HCT116 (cell line): ENCODE results near the gene SPRR1A. TPM values are rescaled to one million over a fixed set of nuclear protein-coding genes. Genes with fewer than 3 reads are reported as not detected.

Experiments used
- ATAC-seq: fragments of 200-7000 bp; cut with Tn5 transposase; 2 replicates; pipeline ENCODE4 v1.9.1; 2020; ENCODE audit warnings: mild to moderate bottlenecking, moderate library complexity
- BruUV-seq: library from RNA; stranded (reverse); fragments of 400-500 nt; replicated peaks from 2 replicates; lab custom pipeline; 2021; lab: Mats Ljungman, UMichigan
- CTCF ChIA-PET: fragments of 300-600 bp; sonication (Branson Sonifier 250); formaldehyde crosslinking; loops from one replicate; lab custom pipeline; 2021; ENCODE audit warnings: antibody characterized with exemption; lab: Charles Lee
- POLR2A ChIA-PET: fragments of 300-600, 350-600 bp; sonication (Branson Sonifier 250); formaldehyde crosslinking; loops from one replicate; lab custom pipeline; 2021; ENCODE audit warnings: antibody characterized with exemption; lab: Charles Lee
- RAD21 ChIA-PET, 2 experiments: fragments of 300-600 bp; sonication (Branson Sonifier 250); formaldehyde crosslinking; loops; one replicate each; lab custom pipeline; 2023; ENCODE audit warnings: low total read pairs in 2 of 2; ENCODE audit not compliant: uncharacterized antibody in 2 of 2, unreplicated experiment in 2 of 2, low non-redundant PET in 1 of 2; lab: Charles Lee
- DNase-seq: peaks from one replicate; pipeline ENCODE4 v3.0.0-alpha.2; 2010; ENCODE audit warnings: low read depth, low spot score
- H2AFZ ChIP-seq: fragments of 200-600 bp; shearing (Covaris generic), sonication (generic); 2 replicates; pipeline ENCODE4 v1.6.1; 2017; ENCODE audit warnings: low read depth, mixed run types, mixed read lengths, antibody characterized with exemption, low read length; ENCODE audit not compliant: poor library complexity, severe bottlenecking
- H3K27ac ChIP-seq: 2 replicates; pipeline ENCODE4 v1.5.1; 2012; ENCODE audit warnings: low read depth, low read length
- H3K27me3 ChIP-seq: fragments of 200-600 bp; sonication (generic); 2 replicates; pipeline ENCODE4 v1.6.1; 2016; ENCODE audit warnings: mixed run types, low read length, mixed read lengths; ENCODE audit not compliant: insufficient read depth
- H3K36me3 ChIP-seq, 2 experiments: fragments of 200-500 bp in 1 of 2; fragments of 200-600 bp in 1 of 2; sonication (Bioruptor generic) in 1 of 2; sonication (generic) in 1 of 2; 2 replicates each; pipeline versions ENCODE4 v1.5.1 to v1.6.1; 2014 to 2016; ENCODE audit warnings: low read length in 2 of 2, inconsistent platforms in 1 of 2, mixed read lengths in 1 of 2, mixed run types in 1 of 2; ENCODE audit not compliant: insufficient read depth in 2 of 2, control insufficient read depth in 1 of 2
- H3K4me1 ChIP-seq, 2 experiments: fragments of 200-600 bp in 1 of 2; sonication (generic) in 1 of 2; 2 replicates each; pipeline versions ENCODE4 v1.5.1 to v1.6.1; 2012 to 2017; ENCODE audit warnings: low read length in 2 of 2, inconsistent platforms in 1 of 2, mild to moderate bottlenecking in 1 of 2, mixed read lengths in 1 of 2, mixed run types in 1 of 2, moderate library complexity in 1 of 2; ENCODE audit not compliant: insufficient read depth in 2 of 2, control insufficient read depth in 1 of 2
- H3K4me2 ChIP-seq: fragments of 200-600 bp; sonication (generic); 2 replicates; pipeline ENCODE4 v1.6.1; 2017; ENCODE audit warnings: mixed run types, low read length, mixed read lengths
- H3K4me3 ChIP-seq, 2 experiments: fragments of 200-600 bp in 1 of 2; sonication (generic) in 1 of 2; replicated peaks in 1 of 2; 2 replicates each; pipeline ENCODE4 v1.5.1; 2011 to 2016; ENCODE audit warnings: low read length in 2 of 2, control low read depth in 1 of 2, low read depth in 1 of 2, mild to moderate bottlenecking in 1 of 2, mixed read lengths in 1 of 2, mixed run types in 1 of 2
- H3K79me2 ChIP-seq: fragments of 200-600 bp; sonication (generic); 2 replicates; pipeline ENCODE4 v1.6.1; 2017; ENCODE audit warnings: mild to moderate bottlenecking, mixed run types, low read length, moderate library complexity, mixed read lengths; ENCODE audit not compliant: insufficient read depth
- H3K9ac ChIP-seq: fragments of 200-600 bp; sonication (generic); 2 replicates; pipeline ENCODE4 v1.6.1; 2016; ENCODE audit warnings: low read length, mixed read lengths
- H3K9me2 ChIP-seq: fragments of 200-600 bp; sonication (generic), shearing (Covaris generic); 2 replicates; pipeline ENCODE4 v1.6.1; 2017; ENCODE audit warnings: mixed run types, mild to moderate bottlenecking, moderate library complexity; ENCODE audit not compliant: insufficient read depth
- H3K9me3 ChIP-seq, 2 experiments: fragments of 200-500 bp in 1 of 2; fragments of 200-600 bp in 1 of 2; sonication (Bioruptor generic) in 1 of 2; sonication (generic) in 1 of 2; 2 replicates each; pipeline ENCODE4 v1.6.1; 2014 to 2017; ENCODE audit warnings: low read length in 2 of 2, mixed read lengths in 2 of 2, inconsistent platforms in 1 of 2, low read depth in 1 of 2, mild to moderate bottlenecking in 1 of 2, mixed run types in 1 of 2, moderate library complexity in 1 of 2; ENCODE audit not compliant: control insufficient read depth in 1 of 2, insufficient read depth in 1 of 2
- H4K20me1 ChIP-seq: fragments of 200-600 bp; sonication (generic), shearing (Covaris generic); 2 replicates; pipeline ENCODE4 v1.6.1; 2017; ENCODE audit warnings: mixed run types, mild to moderate bottlenecking, moderate library complexity; ENCODE audit not compliant: insufficient read depth
- EGR1 ChIP-seq: IDR thresholded peaks from 2 replicates; pipeline ENCODE4 v1.6.1; 2012; ENCODE audit warnings: low read depth
- EZH2phosphoT487 ChIP-seq: fragments of 200-600 bp; IDR thresholded peaks from 2 replicates; pipeline ENCODE4 v1.6.1; 2018; ENCODE audit warnings: antibody characterized with exemption, borderline replicate concordance
- FOSL1 ChIP-seq: IDR thresholded peaks from 2 replicates; pipeline ENCODE4 v1.6.1; 2012; ENCODE audit warnings: low read depth
- SIN3A ChIP-seq: IDR thresholded peaks from 2 replicates; pipeline ENCODE4 v1.6.1; 2012; ENCODE audit warnings: low read depth
- TCF7L2 ChIP-seq: IDR thresholded peaks from 2 replicates; pipeline ENCODE4 v1.7.0; 2011; ENCODE audit warnings: borderline replicate concordance, inconsistent platforms; ENCODE audit not compliant: insufficient read depth, insufficient read length; ENCODE audit errors: extremely low read depth
- intact Hi-C: fragments of 100-400 bp; cut with micrococcal nuclease; formaldehyde crosslinking; loops from 2 replicates; pipeline ENCODE4 v1.10.0; 2022
- total RNA-seq: library from RNA; stranded (reverse); gene quantifications from one replicate; pipeline ENCODE4 v1.2.1, GENCODE V29; 2021; ENCODE audit not compliant: unreplicated experiment
- TF ChIP-seq, protein P1 (sequence below): IDR thresholded peaks from 2 replicates; pipeline ENCODE4 v1.6.1; 2012; ENCODE audit warnings: low read depth
- TF ChIP-seq, protein P2 (sequence below): IDR thresholded peaks from 2 replicates; pipeline ENCODE4 v1.6.1; 2012

The SPRR1A gene
- total RNA-seq, 1 experiment from 2014 or later, result not detected

DNA sequence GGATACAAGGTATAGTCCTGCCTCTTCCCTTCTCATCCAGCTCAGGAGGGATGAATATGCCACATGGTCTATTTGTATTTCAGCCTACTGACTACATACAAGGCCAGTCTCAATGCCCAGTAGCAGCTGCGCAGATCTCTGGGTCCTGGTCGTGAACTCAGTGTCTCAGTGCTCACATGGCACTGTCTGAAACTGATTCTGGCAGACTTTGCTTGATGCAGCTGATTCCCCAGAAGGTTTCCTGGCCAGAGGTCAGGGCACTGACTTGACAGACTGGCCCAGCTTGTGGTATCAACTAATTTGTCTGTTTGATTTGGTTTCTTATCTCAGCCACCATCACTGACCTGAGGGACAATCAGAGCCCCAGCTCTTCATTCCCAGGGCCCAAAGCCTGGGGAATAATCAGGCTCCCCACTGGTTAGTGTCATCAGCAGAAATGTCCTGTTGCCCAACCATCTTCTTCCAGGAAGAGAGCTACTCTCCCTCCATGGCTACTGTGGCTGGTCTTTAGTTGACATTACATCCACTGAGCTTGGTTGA, 20.9 kb upstream of the SPRR1A start:
- no peak overlapping the region for H3K9ac ChIP-seq
- BruUV-seq, result no TSS peak
- TF ChIP-seq, protein P1, sequence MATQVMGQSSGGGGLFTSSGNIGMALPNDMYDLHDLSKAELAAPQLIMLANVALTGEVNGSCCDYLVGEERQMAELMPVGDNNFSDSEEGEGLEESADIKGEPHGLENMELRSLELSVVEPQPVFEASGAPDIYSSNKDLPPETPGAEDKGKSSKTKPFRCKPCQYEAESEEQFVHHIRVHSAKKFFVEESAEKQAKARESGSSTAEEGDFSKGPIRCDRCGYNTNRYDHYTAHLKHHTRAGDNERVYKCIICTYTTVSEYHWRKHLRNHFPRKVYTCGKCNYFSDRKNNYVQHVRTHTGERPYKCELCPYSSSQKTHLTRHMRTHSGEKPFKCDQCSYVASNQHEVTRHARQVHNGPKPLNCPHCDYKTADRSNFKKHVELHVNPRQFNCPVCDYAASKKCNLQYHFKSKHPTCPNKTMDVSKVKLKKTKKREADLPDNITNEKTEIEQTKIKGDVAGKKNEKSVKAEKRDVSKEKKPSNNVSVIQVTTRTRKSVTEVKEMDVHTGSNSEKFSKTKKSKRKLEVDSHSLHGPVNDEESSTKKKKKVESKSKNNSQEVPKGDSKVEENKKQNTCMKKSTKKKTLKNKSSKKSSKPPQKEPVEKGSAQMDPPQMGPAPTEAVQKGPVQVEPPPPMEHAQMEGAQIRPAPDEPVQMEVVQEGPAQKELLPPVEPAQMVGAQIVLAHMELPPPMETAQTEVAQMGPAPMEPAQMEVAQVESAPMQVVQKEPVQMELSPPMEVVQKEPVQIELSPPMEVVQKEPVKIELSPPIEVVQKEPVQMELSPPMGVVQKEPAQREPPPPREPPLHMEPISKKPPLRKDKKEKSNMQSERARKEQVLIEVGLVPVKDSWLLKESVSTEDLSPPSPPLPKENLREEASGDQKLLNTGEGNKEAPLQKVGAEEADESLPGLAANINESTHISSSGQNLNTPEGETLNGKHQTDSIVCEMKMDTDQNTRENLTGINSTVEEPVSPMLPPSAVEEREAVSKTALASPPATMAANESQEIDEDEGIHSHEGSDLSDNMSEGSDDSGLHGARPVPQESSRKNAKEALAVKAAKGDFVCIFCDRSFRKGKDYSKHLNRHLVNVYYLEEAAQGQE, result no peak
- TF ChIP-seq FOSL1 (no peak), SIN3A (no peak), TCF7L2 (no peak), EZH2phosphoT487 (no peak), EGR1 (no peak)
- TF ChIP-seq, protein P2, sequence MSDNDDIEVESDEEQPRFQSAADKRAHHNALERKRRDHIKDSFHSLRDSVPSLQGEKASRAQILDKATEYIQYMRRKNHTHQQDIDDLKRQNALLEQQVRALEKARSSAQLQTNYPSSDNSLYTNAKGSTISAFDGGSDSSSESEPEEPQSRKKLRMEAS, result no peak

More for the DNA sequence above, 20.9 kb upstream of the SPRR1A start:
- no peaks in the 10 kb centered on the region; the same call in 1 of the 2 replicates for H4K20me1 ChIP-seq
- H3K9me3 ChIP-seq, result no peaks in the 10 kb centered on the region
- no peak overlapping the region for H3K4me2 ChIP-seq
- no peaks in the 10 kb centered on the region for H3K4me1 ChIP-seq
- ATAC-seq (no peak), DNase-seq (no peak)
- no peaks in the 10 kb centered on the region for H3K9me2 ChIP-seq
- no peak overlapping the region for H3K4me3 ChIP-seq
- H2AFZ ChIP-seq, result no peak overlapping the region
- ChIA-PET POLR2A (no interaction called here), CTCF (no interaction called here), RAD21 (no interaction called here)
- no peaks in the 10 kb centered on the region for H3K36me3 ChIP-seq
- intact Hi-C loops, result no loop called here
- H3K27ac ChIP-seq, result no peak overlapping the region
- H3K79me2 ChIP-seq, result no peaks in the 10 kb centered on the region
- H3K27me3 ChIP-seq, result peaks cover 23% of the 10 kb centered on the region
